Mucosa of stomach (tissue), 1 donor: Measurements from ENCODE around the gene PEAK1.

Source experiments
- H3K27me3 ChIP-seq: one replicate; pipeline ENCODE4 v1.7.0; 2013; ENCODE audit warnings: mild to moderate bottlenecking, low read length; ENCODE audit not compliant: control insufficient read depth, insufficient read depth
- H3K36me3 ChIP-seq: one replicate; pipeline ENCODE4 v1.7.0; 2013; ENCODE audit warnings: low read length; ENCODE audit not compliant: control insufficient read depth, insufficient read depth
- H3K4me1 ChIP-seq: one replicate; pipeline ENCODE4 v1.7.0; 2013; ENCODE audit warnings: mild to moderate bottlenecking, low read length; ENCODE audit not compliant: control insufficient read depth, insufficient read depth
- H3K4me3 ChIP-seq: one replicate; pipeline ENCODE4 v1.7.0; 2013; ENCODE audit warnings: low read length
- H3K9ac ChIP-seq: one replicate; pipeline ENCODE4 v1.7.0; 2013; ENCODE audit warnings: mild to moderate bottlenecking, low read length, moderate library complexity
- H3K9me3 ChIP-seq: one replicate; pipeline ENCODE4 v1.7.0; 2013; ENCODE audit warnings: mild to moderate bottlenecking, low read length, moderate library complexity; ENCODE audit not compliant: control insufficient read depth
- donor health status: Pancreatic carcinoma.

PEAK1 gene

DNA sequence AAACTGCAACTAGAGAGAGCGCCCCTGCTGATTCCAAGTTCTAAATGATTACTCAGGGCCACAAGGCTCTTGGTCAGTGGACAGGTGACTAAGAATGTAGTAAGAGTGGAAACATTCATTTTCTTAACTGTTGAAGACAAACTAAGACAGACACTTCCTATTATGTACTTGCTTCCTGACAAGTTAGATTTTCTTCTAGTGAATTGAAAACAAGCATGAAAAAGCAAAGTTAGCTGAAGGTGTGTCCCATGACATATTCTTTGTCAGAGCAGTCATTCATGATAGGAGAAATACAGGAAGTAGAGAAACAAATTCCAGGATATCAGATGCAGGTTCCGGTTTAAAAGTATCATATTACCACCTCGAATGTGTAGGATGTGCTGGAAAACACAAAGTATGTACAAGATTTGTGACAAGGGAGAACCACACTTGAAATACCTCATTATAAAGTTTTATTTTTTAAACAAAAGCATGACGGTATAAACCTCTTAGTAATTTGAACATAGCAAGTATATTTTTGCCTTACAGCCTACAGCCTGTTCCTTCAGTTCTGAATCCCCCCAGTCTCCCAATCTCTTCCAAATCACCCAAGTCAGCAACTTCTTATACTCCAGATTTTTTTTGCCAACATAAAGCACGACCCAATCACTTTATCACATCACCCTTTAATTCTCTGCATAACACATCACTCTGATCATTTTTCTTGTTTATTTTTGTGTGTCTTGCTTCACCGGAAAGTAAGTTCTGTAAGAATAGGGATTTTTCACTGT is 355.2 kb downstream of the PEAK1 start:
- no peaks in the 10 kb centered on the region for H3K27me3 ChIP-seq
- H3K4me1 ChIP-seq, result peaks cover 59% of the 10 kb centered on the region
- peak overlapping the region; percentile 40 for H3K9ac ChIP-seq
- no peaks in the 10 kb centered on the region for H3K9me3 ChIP-seq
- H3K36me3 ChIP-seq, result no peaks in the 10 kb centered on the region
- no peak overlapping the region for H3K4me3 ChIP-seq

DNA sequence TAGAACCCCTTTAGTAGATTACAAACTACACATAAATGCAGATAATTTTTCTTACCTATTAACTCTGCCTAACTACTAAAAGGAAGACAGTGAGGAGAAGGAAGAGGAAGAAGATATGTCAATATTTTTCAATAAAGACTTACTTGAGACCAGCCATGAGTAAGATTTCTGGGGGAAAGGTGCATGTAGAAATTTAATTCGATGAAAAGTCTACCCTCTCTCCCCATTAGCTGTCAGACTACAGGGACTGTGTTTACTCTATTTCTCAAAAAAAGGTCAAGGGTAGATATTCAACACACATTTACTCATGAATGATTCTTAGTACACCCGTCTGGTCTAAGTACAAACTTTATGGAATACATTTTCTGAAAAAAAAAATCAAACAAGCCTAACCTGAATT is 355.8 kb downstream of the PEAK1 start:
- Histone ChIP-seq H3K9me3 (no peaks in the 10 kb centered on the region), H3K27me3 (no peaks in the 10 kb centered on the region), H3K36me3 (no peaks in the 10 kb centered on the region), H3K9ac (peak overlapping the region; percentile 40), H3K4me1 (peaks cover 59% of the 10 kb centered on the region), H3K4me3 (no peak overlapping the region)

DNA sequence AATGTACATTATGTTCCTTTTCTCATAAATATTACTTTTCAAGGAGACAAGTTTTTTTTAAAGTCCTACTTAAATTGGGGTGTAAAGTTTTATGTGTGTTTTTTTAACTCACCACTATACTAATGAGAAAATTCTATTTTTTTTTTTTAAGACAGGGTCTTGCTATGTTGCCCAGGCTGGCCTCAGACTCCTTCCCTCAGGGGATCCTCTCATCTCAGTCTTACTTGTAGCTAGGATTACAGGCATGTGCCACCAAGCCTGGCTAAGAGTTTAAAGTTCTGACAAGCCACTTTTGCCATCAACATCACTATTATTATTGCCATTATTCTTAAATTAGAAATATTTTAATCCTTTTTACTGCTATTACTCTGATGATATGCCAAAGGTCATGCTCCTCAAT is 356.7 kb downstream of the PEAK1 start:
- H3K4me1 ChIP-seq, result peaks cover 50% of the 10 kb centered on the region
- no peaks in the 10 kb centered on the region for H3K27me3 ChIP-seq
- H3K9me3 ChIP-seq, result no peaks in the 10 kb centered on the region
- no peak overlapping the region for H3K4me3 ChIP-seq
- H3K9ac ChIP-seq, result no peak overlapping the region
- H3K36me3 ChIP-seq, result no peaks in the 10 kb centered on the region

DNA sequence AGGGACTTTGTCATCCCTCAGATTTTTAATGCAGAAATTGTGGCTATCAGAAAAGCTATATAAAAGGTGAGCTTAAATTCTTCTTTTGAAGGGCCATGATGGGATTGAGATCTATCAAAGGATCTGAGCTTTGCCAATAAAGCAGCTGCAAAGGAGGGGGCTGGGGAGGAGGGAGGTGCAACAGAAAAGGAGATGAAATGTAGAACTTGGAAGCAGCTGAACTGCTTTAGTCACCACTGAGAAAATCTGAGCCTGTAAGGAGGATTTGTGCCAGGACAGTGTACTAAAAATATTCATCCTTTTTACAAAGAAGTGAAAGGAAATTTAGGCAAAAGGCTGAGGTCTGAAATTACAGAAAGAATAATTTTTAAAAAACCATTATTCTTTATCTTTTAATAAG is 359.4 kb downstream of the PEAK1 start:
- Histone ChIP-seq H3K4me3 (no peak overlapping the region), H3K4me1 (peaks cover 47% of the 10 kb centered on the region), H3K27me3 (no peaks in the 10 kb centered on the region), H3K9ac (no peak overlapping the region), H3K9me3 (no peaks in the 10 kb centered on the region), H3K36me3 (no peaks in the 10 kb centered on the region)

DNA sequence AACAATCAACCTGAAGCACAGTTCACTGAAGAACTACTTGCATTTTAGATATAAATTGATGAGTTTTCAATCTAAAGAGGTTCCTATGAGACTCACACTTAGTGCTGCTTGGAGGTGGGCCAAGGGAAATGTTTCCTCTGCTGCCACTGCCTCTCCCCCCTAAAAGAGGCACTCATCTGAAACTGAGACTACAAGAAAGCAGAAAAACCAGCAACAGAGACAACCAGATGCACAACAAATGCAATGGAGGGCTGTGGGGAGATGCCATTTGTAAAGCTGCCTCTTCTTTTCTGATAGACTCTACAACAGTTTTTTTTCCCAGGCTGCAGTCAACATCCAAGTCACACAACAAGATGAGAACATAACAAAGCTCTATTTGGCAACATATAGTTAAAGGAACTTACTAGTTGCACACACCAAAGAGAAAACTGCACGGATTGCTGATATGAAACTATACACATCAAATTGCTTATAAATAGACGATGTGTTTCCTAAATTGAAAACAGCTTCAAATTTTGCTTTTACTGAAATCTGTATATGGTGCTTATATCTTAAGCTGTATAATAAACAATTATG is 360.0 kb downstream of the PEAK1 start:
- Histone ChIP-seq H3K9ac (peak overlapping the region; percentile 17), H3K36me3 (no peaks in the 10 kb centered on the region), H3K4me1 (peaks cover 47% of the 10 kb centered on the region), H3K27me3 (no peaks in the 10 kb centered on the region), H3K9me3 (no peaks in the 10 kb centered on the region), H3K4me3 (no peak overlapping the region)

DNA sequence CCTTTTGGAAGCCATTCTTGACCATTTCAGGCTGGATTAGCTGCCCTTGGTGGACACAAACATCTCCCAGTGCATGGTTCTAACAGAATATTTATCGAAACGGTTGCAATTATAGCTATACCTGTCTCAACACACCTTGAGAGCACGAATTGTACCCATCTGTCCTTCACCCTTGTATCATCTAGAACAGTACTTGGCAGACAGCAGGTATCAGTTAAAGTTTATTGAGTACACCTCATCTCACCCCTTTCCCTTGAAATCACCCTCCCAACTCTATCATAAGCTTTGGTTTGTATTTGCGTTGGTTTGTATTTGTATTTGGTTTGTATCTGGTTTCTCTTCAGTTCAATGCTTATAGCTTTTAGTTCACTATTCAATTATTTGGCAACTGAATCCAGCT is 361.4 kb downstream of the PEAK1 start:
- no peak overlapping the region for H3K4me3 ChIP-seq
- no peaks in the 10 kb centered on the region for H3K36me3 ChIP-seq
- H3K27me3 ChIP-seq, result no peaks in the 10 kb centered on the region
- H3K9ac ChIP-seq, result no peak overlapping the region
- H3K4me1 ChIP-seq, result peaks cover 48% of the 10 kb centered on the region
- no peaks in the 10 kb centered on the region for H3K9me3 ChIP-seq

DNA sequence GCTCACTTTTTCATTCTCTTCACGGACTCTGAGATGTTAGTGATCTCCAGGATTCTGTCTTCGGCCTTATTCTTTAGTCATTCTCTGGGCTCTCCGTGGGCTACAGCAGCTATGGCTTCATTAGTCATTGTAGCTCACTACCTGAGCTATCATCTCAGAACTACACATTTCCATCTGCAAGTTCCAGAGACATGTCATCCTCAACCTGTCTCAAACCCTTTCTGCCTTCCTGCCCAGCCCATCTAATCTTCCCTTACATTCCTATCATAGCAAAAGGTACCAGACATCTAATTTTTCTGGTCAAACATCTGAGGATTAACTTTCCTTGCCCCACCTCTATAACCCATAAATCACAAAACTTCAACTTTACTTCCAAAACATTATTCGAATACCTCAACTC is 362.2 kb downstream of the PEAK1 start:
- H3K9ac ChIP-seq, result no peak overlapping the region

DNA sequence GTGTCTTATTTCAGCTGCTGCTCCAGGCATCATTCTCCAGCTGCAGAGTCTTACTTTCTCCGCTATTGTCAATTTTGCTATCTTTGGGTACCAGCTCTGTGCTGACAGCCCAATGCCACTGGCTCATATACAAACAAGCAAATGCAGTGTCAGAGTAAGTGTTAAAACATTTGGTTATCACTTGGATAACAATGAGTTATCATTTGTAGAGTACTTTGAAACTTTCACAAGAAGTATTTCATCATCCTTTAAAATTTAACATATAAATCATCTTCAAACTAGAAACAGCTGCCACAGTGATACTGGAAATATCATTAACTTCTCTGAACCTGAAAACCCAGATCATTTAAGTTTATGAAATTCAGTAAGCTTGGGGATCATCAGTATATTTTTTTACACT is 362.8 kb downstream of the PEAK1 start:
- Histone ChIP-seq H3K9me3 (no peaks in the 10 kb centered on the region), H3K36me3 (no peaks in the 10 kb centered on the region), H3K4me3 (no peak overlapping the region), H3K4me1 (peaks cover 47% of the 10 kb centered on the region), H3K9ac (no peak overlapping the region), H3K27me3 (no peaks in the 10 kb centered on the region)

More for the DNA sequence above, 362.2 kb downstream of the PEAK1 start:
- Histone ChIP-seq H3K9me3 (no peaks in the 10 kb centered on the region), H3K4me1 (peaks cover 47% of the 10 kb centered on the region), H3K4me3 (no peak overlapping the region), H3K36me3 (no peaks in the 10 kb centered on the region), H3K27me3 (no peaks in the 10 kb centered on the region)

DNA sequence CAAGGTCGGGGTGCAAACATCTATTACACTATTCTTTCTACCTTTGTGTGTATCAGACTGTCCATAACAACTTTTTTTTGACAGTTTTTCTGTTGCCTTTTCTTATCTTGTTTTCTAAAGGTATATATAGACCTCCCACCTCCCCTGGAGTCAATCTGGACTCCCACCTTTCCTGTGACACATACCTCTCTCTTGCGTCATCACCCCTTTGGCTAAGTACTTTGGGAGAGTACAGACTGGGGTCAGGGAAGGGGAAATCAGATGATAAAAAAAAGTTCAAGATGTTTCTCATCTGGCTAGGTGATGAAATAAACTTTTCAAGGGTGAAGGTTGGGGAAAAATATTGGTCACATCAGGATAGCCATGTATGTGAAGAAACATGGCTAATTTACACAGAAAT is 366.2 kb downstream of the PEAK1 start:
- no peaks in the 10 kb centered on the region for H3K36me3 ChIP-seq
- H3K4me3 ChIP-seq, result no peak overlapping the region
- no peaks in the 10 kb centered on the region for H3K9me3 ChIP-seq
- H3K4me1 ChIP-seq, result peaks cover 33% of the 10 kb centered on the region
- H3K9ac ChIP-seq, result no peak overlapping the region
- no peaks in the 10 kb centered on the region for H3K27me3 ChIP-seq

DNA sequence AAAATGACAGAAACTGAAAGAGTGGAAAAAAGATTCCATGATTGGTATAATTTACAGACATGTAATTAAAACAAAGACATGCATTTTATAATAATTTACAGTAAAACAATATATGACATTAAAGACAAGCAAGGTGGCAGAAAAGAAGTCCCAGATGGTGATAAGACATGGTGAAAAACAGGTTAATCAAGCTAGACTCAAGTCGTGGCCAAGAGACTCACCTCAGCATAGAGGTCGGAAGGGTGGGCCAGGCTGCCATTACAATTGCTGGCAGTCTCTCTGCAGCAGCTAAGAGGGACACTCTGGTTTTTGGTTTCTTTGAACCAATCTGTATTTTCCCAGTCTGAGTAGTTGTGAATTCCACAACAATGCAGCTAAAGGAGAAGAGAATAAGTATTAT is 367.3 kb downstream of the PEAK1 start:
- Histone ChIP-seq H3K27me3 (no peaks in the 10 kb centered on the region), H3K9ac (no peak overlapping the region), H3K4me1 (peaks cover 32% of the 10 kb centered on the region), H3K36me3 (no peaks in the 10 kb centered on the region), H3K4me3 (no peak overlapping the region), H3K9me3 (no peaks in the 10 kb centered on the region)
